ENCODE data around the gene DSCAM.

- TF ChIP-seq CTCF (IDR thresholded peaks at IDR 0.05) (no peak), POLR2AphosphoS5 (IDR thresholded peaks at IDR 0.05) (no peak), EP300 (IDR thresholded peaks at IDR 0.05) (no peak)
Observed at GRCh38 chr21:40388046-40388445, 458.9 kb downstream of the DSCAM start.

Measured in gastroesophageal sphincter (tissue), 3 donors.